Umbilical cord (tissue), 2 donors: ENCODE results near the gene CPTP. TPM values are rescaled to one million over a fixed set of nuclear protein-coding genes. Genes with fewer than 3 reads are reported as not detected.

Experiments
- DNase-seq: peaks from one replicate; pipeline ENCODE4 v3.0.0-alpha.2; 2015; ENCODE audit warnings: low spot score
- total RNA-seq: library from RNA; depleted of rRNA; stranded (reverse); fragments of >200 nt; gene quantifications from one replicate; pipeline ENCODE4 v1.2.3, GENCODE V29; 2014; ENCODE audit warnings: low replicate concordance; ENCODE audit not compliant: insufficient read depth

Gene CPTP
- total RNA-seq, 1 donor from 2014 or later, result 3.4 TPM

GRCh38 chr1:1292442-1292779, 32.2 kb upstream of the CPTP start:
- no peak for DNase-seq

GRCh38 chr1:1292851-1293250, 31.8 kb upstream of the CPTP start:
- DNase-seq, result no peak

DNA sequence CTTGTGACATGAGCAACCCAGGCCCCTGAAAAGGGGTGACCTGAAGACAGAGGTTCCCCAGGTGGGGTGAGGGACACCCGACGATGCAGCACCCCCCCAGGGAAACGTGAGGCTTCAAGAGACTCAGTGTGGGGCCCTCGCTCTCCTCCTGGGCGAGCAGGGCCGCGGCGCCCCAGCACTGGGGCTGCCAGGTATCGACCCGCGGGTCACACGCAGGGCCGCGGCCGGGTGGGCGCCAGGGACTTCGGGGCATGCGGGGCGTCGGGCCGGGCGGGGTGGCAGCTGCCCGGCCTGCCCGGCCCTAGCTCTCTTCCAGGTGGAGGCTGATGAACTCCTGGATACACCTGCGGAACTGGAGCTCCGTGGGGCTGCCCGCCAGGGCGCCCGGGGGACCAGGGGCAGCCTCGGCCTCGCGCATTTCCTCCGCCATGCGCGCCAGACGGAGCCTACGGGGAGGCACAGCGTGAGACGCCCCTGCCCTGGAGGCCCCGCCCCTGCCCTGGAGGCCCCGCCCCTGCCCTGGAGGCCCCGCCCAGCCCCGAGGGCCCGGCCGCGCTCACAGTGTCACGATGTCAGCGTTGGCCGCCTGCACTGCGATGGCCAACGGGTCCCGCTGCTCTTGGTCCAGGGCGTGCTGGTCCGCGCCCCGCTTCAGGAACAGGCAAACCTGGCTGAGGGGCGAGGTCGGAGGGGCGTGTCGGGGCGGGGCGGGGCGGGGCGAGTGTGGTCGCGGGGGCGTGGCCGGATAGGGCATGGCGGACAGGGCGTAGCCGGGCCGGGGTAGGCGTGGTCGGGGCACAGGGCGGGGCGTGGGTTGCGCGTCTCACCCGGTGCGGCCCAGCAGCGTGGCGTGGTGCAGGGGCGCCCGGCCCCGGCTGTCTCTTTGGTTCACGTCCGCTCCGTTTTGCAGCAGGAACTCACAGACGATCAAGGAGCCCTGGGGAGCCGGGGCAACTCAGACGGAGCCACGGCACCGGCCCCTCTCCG, 31.0 kb upstream of the CPTP start:
- DNase-seq, result no peak

GRCh38 chr1:1294250-1294890, 30.2 kb upstream of the CPTP start:
- DNase-seq, result no peak

GRCh38 chr1:1295154-1295923, 29.3 kb upstream of the CPTP start:
- DNase-seq, result no peak

- DNase-seq, result no peak
Observed at GRCh38 chr1:1296070-1297061, 28.2 kb upstream of the CPTP start.

DNA sequence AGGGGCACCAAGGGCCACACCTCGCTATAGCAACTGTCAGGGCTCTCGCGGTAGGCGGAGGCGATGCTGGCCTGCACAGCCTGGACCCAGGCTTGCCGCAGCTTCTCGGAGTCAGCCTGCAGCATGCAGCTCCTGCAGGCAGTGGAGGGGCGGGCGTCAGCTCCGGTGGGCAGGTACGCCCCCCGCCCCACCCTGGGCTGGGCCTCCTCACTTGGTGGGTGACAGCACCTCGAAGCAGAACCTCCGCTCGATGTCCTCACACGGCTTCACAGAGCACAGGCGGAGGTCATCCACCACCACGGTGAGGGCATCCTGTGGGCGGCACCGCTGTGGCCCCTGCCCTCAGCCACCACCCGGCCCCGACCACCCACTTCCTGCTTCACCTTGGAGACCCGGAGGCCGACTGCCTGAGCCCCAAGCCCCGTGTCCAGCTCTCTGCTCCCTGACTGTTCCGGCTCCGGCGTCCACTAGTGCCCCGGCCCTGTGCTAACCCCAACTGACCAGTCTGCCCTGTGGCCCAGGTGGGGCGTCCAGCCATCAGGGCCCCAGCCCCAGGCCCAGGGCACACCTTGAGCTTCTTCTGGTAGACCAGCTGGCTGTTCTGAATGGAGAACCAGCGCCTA, 26.7 kb upstream of the CPTP start:
- DNase-seq, result no peak

GRCh38 chr1:1298861-1299685, 25.5 kb upstream of the CPTP start:
- no peak for DNase-seq

DNA sequence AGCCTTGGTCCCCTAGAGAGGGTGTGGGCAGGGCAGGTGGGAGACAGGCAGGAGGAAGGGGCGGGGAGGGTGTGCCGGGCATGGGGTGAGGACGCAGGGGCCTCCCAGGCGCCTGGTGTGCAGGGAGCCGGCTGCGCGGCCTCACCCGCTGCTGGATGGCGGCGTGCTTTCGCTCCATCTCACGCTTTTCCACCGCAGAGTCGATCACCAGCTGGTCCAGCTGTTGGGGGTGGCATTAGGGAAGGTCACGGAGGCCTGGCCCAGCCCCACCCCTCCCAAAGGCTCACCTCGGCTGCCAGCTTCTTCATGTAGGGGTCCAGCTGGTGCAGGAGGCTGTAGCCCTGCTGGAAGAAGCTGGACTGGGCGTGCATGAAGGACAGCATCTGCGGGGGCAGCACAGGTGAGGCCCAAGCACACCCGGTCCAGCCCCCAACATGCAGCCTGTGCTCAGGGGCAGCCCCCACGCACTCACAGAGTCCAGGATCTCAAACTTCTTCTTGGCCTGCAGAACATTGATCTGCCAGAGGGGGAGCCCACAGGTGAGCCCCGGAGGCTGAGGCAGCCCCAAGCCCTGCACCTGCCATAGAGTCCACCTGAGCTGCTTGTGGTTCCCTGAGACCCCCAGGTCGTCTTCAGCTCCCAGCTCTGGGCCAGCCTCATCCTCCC, 24.8 kb upstream of the CPTP start:
- no peak for DNase-seq

DNA sequence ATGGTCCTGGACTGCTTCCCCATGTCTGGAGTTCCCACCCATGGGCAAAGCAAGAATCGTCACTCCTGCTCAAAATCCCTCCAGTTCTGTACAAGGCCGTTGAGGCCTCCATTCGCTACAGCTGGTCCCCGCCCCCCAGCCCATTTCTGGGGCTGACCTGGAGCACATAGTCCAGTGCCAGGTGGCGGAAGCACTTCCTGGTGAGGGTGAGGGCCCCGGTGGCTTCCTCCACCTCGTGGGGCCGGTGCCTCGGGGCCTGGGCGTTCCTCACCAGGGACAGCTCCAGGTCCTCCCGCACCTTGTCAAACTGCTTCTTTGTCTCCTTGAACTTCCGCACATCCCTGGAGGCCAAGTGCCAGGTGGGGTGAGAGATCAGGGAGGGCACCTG, 24.3 kb upstream of the CPTP start:
- no peak for DNase-seq

DNA sequence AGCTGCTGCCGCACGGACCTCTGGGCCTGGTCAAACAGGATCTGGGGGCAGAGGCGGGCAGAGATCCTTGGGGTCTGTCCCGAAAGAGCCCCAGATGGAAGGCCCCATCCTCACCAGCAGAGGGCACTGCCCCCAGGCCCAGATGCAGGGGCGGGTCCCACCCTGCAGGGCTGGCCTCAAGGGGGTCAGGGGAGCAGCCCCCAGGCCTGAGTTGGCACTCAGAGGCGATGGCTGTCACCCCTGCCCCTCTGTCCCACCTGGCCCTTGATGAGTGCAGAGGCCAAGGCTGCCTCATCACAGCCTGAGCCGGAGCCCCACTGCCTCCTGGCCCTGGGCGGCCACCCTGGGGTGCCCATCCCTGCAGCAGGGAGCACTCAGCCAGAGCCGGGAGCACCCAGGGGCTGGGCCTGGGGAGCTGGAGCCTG, 22.6 kb upstream of the CPTP start:
- no peak for DNase-seq

DNA sequence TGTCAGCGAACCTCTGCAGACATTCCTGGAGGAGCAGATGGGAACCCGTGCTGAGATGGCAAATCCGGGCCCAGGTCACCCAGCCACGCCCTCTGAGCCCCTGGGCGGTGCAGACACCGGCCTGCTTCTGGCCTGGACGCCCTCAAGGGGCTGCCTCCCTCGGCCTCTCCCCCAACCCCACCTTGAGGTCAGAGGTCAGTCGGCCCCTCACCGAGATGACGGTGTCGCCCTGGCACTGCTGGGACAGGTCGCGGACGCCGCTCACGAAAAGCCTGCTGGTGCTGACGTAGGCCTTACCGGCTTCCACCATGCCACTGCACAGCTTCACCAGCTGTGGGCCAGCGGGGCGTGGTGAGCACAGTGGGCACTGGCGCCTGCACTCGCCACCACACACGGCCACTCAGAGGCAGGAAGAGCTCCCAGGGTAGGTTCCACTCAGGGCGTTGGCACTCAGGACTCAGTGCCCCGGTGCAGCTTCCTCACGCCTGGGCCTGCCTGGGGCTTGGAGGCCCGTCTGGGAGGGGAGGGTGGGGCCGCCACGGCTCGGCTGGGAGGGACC, 21.6 kb upstream of the CPTP start:
- DNase-seq, result no peak

- DNase-seq, result no peak
Observed at GRCh38 chr1:1303736-1304135, 20.9 kb upstream of the CPTP start.

GRCh38 chr1:1304331-1305299, 20.0 kb upstream of the CPTP start:
- DNase-seq, result peak; percentile 93

DNA sequence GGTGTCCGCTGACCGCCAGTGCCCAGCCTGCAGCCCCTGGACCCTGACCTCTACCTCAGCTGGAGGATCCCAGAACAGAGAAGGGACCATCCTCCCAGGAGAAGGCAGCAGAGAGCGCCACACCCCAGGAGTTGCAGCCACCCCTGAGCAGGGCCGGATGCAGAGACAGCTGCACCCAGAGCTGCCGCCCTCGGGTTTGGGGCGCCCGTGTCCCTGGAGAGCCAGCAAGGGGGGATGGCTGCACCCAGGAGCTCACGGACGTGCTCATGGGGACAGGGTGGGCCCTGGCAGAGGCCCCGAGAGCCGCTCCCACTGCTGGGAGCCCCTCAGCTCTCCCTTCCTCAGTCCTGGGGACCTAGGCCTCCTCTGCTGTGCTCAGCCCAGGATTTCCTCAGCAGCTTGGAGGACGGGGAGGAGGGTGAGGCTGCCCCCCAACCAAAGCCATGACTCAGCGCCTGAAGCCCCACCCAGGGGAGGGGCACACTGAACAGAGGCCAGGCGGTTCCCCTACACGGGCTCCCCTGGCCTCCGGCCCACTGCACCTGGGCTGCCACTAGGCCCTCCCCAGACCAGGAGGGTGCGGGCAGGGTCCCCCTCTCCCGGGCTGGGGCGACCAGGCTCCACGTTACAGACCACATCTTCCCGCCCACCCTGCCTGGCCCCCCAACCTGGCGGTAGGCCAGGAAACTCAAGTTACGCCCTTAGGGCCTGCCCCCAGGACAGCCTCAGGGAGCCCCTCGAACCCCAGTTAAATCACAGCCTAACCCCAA, 19.1 kb upstream of the CPTP start:
- peak; percentile 93 for DNase-seq

- DNase-seq, result no peak
Observed at GRCh38 chr1:1306070-1306660, 18.4 kb upstream of the CPTP start.
